Globus pallidus (tissue), 1 donor: ENCODE data around the gene TMEM243.

Experiments used
- DNase-seq: peaks from one replicate; pipeline ENCODE4 v3.0.0-alpha.2; 2015; ENCODE audit warnings: low spot score

The TMEM243 gene

DNA sequence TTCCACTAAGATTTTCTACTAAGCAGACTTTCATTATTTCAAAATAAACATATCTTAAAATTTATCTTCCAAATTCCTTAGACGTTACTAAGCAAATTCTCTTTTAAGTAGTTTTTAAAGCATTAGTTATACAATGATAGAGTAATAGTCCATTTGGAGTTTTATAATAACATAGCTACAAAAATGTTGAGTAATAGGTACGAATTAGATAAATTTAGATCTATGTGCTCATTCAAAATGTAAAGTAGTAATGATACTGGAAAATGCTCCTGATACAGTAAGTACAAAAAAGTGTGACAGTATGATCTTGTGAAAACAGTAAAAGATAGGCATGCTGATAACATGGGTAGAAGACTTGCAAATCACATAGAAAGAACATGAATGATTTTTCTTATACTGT is 62.8 kb downstream of the TMEM243 start:
- DNase-seq = no peak

DNA sequence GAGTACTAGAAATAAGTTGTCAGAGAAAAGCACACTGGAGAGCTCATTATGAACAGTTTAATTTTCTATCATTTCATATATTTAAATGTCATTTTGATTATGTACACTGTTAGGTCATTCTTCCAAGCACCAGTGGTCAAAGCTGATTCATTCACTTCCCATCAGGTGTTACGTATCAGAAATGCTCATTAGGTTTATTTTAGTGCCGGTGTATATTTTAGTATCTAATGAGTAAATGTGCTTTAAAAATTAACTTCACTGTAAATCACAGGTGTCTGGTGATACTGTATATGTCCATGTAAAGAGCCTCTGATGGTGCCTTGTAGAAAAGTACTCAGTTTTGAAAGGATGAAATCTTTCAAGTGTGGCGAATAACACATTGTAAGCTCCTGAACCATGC is 63.7 kb downstream of the TMEM243 start:
- DNase-seq = no peak

DNA sequence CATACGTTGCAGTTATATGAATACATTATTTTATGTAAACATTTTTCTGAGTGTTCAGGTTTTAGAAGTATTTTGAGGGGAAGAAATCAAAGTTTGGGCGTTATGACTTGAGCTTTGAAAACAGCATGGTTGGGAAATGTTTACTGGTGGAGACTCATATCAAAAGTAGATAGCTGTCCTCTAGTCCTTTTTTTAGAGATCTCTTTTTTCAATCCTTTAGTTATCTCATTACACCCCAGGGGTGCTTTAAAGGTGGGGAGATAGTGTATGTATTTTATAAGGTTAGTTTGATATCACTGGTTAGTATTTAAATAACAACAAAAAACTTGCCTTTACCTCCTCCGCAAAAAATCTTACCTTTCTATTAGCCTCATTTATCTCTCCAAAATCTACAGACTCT is 65.0 kb downstream of the TMEM243 start:
- DNase-seq = no peak

DNA sequence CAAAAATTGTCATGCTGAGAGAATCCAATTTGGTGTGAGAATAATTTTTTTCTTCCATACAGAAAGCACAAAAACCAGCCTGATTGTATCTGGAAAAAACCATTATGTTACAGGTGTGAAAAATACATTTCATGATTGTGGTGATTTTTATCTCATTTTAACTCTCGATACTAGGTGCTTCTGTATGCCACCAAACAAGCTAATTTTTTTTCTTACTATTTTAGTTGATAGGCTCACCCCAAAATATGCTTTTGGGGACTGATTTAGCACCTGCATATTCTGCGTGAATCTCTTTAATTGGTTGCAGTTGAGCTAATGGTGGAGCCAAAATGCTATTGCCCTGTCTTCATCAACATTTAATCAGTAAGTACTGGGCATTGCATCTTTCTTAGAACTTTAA is 65.4 kb downstream of the TMEM243 start:
- DNase-seq = no peak

DNA sequence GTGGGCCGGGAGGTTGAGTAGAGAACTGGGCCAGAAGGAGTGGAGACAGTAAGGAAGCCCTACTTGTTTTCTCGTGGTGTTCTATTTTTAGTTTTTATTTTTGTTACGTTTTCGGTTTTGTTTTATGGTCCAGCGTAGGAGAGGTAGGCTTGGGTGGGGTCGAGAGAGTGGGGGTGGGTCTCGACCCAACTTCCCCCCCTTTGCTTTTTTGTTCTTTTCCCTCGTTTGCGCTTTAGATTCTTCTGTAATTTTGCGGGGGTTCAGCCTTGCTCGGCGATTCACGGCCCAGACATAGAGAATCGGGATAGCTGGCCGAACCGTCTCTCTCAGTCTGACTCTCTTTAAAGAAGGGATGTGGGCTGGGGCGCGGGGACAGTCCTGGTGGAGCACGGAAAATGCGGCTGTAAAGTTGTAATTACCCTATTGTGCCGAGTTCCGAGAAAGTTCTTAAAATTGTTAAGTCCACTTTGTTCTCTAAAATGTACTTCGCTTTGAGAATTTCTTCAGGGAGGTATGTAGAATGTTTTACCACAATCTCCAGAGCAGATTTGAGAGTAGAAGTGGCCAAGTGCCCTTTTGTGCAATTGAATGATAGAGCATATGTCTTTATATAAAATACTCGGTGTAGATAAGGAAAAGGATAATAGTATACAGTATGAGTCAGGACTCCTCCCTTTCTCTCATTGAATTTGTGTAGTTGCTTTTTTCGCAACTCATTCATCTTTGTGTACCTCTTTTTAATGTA is 66.5 kb downstream of the TMEM243 start:
- DNase-seq = peak; percentile 49

DNA sequence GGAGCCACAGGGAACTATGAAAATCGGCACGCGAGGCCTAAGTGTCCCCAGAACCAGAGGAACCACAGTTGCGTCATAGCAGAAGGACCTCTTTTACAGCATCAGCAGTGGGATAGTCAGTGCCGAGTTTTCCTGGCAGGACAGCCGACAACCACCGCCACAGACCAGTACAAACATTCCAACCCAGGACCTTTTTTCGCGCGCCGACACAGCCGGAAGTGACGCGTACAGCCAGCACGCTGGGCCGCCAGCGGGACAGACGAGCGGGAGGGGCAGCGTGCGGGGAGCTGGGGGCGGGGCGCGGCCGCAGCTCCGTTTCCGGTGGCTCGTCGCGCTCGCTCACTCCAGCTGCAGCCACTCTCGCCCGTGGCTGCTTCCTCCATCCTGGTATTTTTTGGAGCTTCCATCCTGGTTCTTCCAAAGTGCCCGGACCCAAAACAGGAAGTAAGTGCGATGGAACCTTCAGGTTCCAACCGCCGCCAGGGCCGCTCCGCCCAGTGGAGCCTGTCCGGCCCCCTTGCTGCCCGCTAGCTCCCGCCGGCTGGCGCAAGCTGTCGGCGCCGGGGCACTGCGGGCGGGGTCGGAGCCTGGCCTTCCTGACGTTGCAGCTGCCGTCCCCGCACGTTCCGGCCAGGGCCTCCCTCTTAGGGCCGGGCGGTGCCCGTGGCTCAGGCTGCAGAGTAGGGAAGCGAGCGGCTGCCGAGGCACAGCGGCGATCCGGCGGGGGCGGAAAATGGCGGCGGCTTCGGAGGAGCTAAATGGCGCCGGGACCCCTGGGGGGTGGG is 67.2 kb downstream of the TMEM243 start, which contains the start of gene DMTF1:
Gene DMTF1 (plus strand): TSS at position 342 of the 785 bp plus-strand sequence. CDS start 12,489 bp downstream, outside the sequence.
- DNase-seq = peak; percentile 97

DNA sequence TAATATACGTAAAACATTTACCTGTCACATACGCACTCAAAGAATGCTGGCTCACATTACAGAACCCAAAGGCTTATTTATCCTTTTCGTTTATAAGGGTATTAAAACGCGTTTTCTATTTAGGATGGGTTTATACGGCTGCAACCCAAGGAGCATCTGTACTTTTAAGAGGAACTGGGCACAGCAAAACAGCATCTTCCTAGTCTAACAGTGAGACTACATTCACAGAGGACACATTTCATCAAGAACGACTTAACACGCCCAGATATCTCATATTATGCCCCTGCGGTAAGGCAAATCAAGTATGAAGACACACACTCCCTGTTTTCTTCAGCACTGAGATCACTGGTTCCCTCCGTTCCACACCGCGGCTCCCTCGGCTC is 67.8 kb downstream of the TMEM243 start:
- no peak for DNase-seq

DNA sequence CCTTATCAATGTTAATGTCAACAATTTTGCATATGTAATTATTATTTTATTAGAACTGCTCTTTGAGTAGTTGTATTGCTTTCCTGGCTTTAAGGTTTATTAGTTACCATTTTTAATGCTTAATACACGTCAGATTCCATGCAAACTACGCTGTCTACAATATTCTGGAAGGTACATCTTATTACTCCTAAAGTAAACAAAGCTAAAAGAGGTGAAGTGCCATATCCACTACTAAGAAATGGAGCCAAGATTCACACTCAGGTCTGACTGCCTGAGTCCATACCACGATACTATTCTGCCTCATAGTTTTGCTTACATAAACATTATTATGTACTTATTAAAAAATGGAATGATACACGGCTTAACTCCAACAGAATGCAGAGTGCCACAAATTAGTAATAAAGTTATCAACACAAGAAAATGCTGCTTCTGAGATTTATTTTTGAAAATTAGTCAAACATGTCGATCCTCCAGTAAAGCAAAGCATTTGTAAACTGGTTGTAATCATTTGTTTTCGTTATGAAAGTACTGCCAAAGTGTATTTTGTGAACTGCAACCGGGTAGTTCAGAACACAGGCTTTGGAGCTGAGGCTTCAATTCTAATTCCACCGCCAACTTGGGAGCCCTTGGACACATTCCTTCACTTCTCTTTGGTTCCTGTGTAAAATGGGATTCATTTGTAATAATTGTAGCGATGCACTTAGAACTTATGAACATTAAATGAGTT is 68.4 kb downstream of the TMEM243 start:
- DNase-seq = no peak

DNA sequence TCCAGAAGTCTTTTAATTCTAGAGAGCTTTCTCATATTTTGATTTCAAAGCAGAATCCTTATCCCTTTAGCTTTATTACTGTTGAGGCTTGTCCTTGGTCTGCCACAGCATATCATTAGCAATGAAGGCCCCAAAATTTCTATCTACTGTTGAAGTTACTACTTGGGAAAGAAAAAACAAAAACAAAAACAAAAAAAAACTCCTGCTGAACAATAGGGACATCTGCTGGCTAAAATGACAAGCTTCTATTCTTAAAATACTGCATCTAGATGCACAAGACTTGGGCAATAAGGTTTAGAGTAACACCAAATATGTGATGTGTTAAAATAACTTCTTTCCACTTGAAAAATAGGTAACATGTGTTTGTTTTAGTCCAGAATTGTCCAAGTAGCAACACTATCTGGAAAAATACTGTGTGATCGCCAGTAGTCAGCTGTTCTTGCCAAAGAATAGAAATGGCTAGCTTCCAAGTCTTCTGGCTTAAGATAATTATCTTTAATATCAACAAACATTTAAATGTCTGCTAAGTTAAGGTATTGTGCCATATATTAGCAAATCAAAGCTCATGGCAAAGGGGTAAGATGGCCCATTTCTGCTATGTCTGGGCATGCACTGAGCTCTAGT is 71.1 kb downstream of the TMEM243 start:
- peak; percentile 52 for DNase-seq

DNA sequence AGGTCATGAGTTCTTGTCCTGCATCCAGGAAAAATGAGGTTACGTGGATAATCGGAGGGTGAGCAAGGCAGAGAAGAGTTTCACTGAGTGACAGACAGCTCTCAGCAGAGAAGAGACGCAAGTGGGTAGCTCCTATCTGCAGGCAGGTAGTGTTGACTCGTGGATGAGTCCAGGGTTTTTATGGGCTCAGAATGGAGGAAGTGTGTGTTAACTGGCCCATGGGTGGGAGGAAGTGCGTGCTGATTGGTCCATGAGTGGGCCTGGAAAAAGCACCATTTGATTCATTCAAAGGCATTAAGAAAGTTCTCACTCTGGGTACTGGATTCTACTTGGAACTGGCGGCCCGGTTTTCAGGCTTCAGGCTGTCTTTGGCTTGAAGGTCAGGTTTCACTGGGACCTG is 72.0 kb downstream of the TMEM243 start:
- no peak for DNase-seq

DNA sequence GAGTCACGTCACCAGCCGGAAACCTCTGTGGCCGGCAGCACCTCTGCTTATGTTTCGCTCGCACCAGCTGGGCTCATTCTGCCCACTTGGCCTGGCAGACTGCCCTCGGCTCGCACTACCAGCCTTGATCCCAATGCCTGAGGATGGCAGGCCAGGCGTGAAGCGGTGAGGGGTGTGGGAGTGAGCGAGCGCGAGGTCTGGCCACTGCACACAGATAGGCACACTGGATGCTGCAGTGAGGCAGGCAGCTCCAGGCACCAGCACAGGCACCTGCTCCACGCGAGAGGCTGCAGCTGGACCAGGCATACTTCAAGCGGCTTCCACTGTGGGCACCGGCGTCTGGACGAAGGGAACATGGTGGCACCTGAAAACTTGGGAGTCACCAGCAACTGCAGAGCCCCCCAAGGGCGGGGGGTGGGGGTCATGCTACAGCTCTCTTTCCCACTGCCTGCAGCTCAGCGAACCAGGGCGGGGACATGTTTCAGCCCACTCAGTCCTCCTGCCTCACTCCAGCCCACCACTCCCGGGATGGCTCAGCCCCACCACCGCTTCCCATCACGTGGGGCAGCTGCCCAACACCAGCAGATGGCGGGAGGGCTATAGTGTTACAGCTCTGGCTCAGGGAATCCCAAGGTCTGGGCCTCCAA is 72.7 kb downstream of the TMEM243 start:
- DNase-seq = no peak
